Suprapubic skin (tissue), 4 donors: ENCODE results near the gene TAF10. TPM values are rescaled to one million over a fixed set of nuclear protein-coding genes. Genes with fewer than 3 reads are reported as not detected.
A peak's percentile ranks its signal among the peaks of the same experiment; 100 is the strongest.

ENCODE experiments used
- DNase-seq, 2 donors: peaks; one replicate each; pipeline ENCODE4 v3.0.0-alpha.2; 2019; ENCODE audit warnings: low spot score in 2 of 2
- H3K27ac ChIP-seq: fragments of 200-600 bp; sonication (generic); one replicate; pipeline ENCODE4 v1.5.1; 2019
- H3K27me3 ChIP-seq: fragments of 200-600 bp; sonication (generic); one replicate; pipeline ENCODE4 v1.5.1; 2019
- H3K36me3 ChIP-seq: fragments of 200-600 bp; sonication (generic); one replicate; pipeline ENCODE4 v1.5.1; 2019
- H3K4me1 ChIP-seq: fragments of 200-600 bp; sonication (generic); one replicate; pipeline ENCODE4 v1.5.1; 2019
- H3K4me3 ChIP-seq: fragments of 200-600 bp; sonication (generic); one replicate; pipeline ENCODE4 v1.5.1; 2019; ENCODE audit warnings: mild to moderate bottlenecking
- H3K9me3 ChIP-seq: fragments of 200-600 bp; sonication (generic); one replicate; pipeline ENCODE4 v1.5.1; 2019
- EP300 ChIP-seq: sonication (generic); formaldehyde crosslinking; IDR thresholded peaks from one replicate; pipeline ENCODE4 v1.6.1; 2017; ENCODE audit warnings: antibody characterized with exemption
- POLR2A ChIP-seq, 2 donors: fragments of 450-650 bp; IDR thresholded peaks; one replicate each; pipeline ENCODE4 v1.6.1; 2017; ENCODE audit warnings: antibody characterized with exemption in 2 of 2, mild to moderate bottlenecking in 2 of 2, moderate library complexity in 2 of 2
- POLR2AphosphoS5 ChIP-seq, 3 donors: sonication (generic); formaldehyde crosslinking; IDR thresholded peaks; one replicate each; pipeline ENCODE4 v1.6.1; 2017; ENCODE audit warnings: antibody characterized with exemption in 3 of 3
- WGBS: methylation state at CpG from one replicate; pipeline ENCODE4 v1.1.5; 2018; 5-methylcytosine and 5-hydroxymethylcytosine counted together
- total RNA-seq, 4 donors: library from RNA; depleted of rRNA; stranded (reverse); fragments of >200 nt; gene quantifications; one replicate each; pipeline ENCODE4 v1.1.0, GENCODE V29; 2016
- TF ChIP-seq, protein P1 (sequence below), 2 donors: fragments of 200-600 bp in 1 of 2; fragments of 450-650 bp in 1 of 2; sonication (generic) in 1 of 2; IDR thresholded peaks; one replicate each; pipeline ENCODE4 v1.5.1; 2016 to 2019; ENCODE audit warnings: antibody characterized with exemption in 2 of 2, mild to moderate bottlenecking in 1 of 2, moderate library complexity in 1 of 2

Gene TAF10
- total RNA-seq, 4 donors from 2014 or later = 24.1 to 54.5 (median 40.1) TPM

DNA sequence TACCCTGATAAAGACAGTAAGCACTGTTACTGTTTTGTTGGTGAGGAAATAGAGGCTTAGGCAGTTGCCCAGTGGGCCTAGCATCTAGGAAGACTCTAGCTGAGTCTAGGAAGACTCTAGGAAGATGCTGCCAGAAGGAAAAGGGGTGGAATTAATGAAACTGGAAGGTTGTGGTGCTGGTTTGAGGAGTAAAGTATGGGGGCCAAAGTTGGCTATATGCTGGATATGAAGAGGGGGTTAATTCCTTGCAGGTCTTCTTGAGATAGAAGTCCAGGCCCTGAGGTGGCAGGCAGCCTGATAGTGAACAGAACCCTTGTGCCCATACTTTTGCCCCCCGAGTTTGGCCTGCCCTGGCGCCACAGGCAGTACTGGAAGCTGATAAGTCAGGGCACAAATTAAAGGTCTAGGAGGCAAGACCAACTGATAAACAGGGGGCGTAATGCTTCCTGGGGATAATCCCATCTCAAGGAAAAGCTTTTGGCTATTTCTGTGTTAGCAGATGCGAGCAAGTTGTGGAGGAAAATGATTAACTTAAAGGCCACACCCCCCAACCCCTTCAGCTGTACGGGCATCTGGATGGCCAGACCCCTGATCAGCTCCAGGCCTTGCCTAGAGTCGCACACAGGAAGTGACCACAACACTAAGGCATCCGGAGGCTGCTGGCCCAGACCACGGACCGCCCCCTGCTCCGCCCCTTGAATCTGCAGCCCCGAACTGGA is 5.4 kb downstream of the TAF10 start:
- Histone ChIP-seq H3K36me3 (peaks cover 31% of the 10 kb centered on the region), H3K9me3 (no peaks in the 10 kb centered on the region), H3K27ac (peak overlapping the region; percentile 83), H3K27me3 (no peaks in the 10 kb centered on the region), H3K4me3 (peak overlapping the region; percentile 54), H3K4me1 (peaks cover 67% of the 10 kb centered on the region)
- peak; percentile 94 to 96 for DNase-seq
- TF ChIP-seq, protein P1, sequence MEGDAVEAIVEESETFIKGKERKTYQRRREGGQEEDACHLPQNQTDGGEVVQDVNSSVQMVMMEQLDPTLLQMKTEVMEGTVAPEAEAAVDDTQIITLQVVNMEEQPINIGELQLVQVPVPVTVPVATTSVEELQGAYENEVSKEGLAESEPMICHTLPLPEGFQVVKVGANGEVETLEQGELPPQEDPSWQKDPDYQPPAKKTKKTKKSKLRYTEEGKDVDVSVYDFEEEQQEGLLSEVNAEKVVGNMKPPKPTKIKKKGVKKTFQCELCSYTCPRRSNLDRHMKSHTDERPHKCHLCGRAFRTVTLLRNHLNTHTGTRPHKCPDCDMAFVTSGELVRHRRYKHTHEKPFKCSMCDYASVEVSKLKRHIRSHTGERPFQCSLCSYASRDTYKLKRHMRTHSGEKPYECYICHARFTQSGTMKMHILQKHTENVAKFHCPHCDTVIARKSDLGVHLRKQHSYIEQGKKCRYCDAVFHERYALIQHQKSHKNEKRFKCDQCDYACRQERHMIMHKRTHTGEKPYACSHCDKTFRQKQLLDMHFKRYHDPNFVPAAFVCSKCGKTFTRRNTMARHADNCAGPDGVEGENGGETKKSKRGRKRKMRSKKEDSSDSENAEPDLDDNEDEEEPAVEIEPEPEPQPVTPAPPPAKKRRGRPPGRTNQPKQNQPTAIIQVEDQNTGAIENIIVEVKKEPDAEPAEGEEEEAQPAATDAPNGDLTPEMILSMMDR (IDR thresholded peaks at IDR 0.05) = no peak
- TF ChIP-seq EP300 (peak; percentile 10), POLR2A (IDR thresholded peaks at IDR 0.05) (no peak), POLR2AphosphoS5 (IDR thresholded peaks at IDR 0.05) (peak in 1 of 3 donors; percentile 44)
- 13% methylated on average over 11 of the region's 11 CpGs for WGBS

DNA sequence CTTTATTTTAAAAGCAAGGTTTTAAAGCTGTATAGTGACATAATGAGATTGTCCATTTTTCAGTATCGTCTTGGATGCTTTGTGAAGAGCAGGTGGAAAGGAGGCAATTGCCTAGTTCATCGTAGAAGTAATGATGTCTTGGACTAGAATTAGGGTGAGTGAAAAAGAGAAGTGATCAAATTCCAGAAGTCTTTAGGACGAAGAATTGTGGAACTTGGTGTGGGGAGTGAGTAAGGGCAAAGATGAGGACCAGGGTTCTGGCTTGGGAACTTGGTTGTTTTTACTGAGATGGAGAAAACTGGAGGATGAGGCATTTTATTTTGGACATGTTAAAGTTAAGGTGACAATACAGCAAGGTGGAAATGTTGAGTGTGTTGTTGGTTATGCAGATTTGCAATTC is 7.2 kb downstream of the TAF10 start:
- peaks cover 37% of the 10 kb centered on the region for H3K36me3 ChIP-seq
- peak overlapping the region; percentile 54 for H3K4me3 ChIP-seq
- 28% methylated on average over 3 of the region's 3 CpGs for WGBS
- TF ChIP-seq, protein P1 (IDR thresholded peaks at IDR 0.05) = no peak
- TF ChIP-seq EP300 = no peak
- no peak for TF ChIP-seq POLR2A (IDR thresholded peaks at IDR 0.05)
- no peak for TF ChIP-seq POLR2AphosphoS5 (IDR thresholded peaks at IDR 0.05)
- no peak overlapping the region for H3K27ac ChIP-seq
- no peaks in the 10 kb centered on the region for H3K9me3 ChIP-seq
- H3K27me3 ChIP-seq = no peaks in the 10 kb centered on the region
- peaks cover 60% of the 10 kb centered on the region for H3K4me1 ChIP-seq
- no peak for DNase-seq

DNA sequence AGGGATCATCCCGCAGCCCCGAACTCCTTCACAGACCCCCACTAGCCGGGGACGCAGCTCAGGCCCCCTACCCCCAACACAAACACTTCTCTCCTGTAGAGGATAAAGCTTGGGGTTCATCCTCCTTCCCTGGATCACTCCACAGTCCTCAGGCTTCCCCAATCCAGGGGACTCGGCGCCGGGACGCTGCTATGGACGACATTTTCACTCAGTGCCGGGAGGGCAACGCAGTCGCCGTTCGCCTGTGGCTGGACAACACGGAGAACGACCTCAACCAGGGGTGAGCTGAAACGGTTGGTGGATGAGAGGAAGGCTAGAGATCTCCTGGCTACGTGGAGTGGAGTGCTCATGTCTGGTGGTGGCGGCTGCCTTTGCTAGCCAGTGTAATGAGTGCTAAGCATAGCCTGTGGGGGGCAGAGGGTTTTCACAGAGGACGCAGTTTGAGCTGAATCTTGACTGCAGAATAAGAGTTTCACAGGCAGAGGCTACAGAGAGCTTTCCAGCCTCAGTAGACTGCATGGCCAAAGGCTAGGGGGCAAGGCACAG is 7.9 kb downstream of the TAF10 start:
- no peak for DNase-seq
- TF ChIP-seq POLR2AphosphoS5 (IDR thresholded peaks at IDR 0.05) (no peak), POLR2A (IDR thresholded peaks at IDR 0.05) (no peak), EP300 (no peak)
- TF ChIP-seq, protein P1 (IDR thresholded peaks at IDR 0.05) = no peak
- H3K4me1 ChIP-seq = peaks cover 60% of the 10 kb centered on the region
- peak overlapping the region; percentile 54 for H3K4me3 ChIP-seq
- WGBS = 0% methylated on average over 9 of the region's 20 CpGs
- H3K27me3 ChIP-seq = no peaks in the 10 kb centered on the region
- H3K9me3 ChIP-seq = no peaks in the 10 kb centered on the region
- H3K36me3 ChIP-seq = peaks cover 37% of the 10 kb centered on the region
- peak overlapping the region; percentile 89 for H3K27ac ChIP-seq

DNA sequence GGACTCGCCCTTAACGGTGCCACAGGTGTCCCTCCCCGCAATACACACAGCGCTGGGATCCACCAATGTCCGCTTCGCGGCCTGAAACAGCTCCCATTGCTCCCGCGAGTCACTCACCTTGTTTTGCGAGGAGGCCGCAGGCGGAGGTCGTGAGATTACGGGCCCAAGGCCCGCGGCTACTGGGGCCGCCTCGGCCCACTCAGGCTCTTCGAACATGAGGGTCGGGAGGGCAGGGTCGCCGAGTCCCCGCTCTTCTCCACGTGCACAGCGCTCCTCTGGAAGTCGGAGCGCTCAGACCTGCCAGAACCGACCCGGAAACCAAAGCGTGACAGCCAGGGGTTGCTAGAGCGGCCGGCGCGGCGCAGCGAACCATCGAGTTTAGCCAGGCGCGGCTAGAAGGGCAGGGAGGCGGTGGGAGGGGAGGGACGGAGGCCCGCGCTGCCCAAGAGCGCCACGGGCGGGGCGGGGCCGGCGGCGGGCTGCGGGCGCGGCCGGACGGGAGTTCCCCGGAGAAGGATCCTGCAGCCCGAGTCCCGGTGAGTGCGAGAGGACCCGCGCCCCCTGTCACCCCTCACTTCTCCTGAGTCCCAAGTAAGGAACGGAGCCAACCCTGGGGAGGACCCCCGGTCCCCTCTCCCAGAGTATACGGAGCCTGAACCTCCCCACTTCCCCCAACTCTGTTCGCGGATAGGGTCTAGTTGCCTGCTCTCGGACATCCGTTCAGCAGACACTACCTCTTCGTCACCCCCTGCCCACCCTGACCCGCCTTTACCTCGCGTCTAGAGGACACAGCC is 8.5 kb downstream of the TAF10 start, which contains the start of the genes ILK and RRP8:
Gene ILK, plus strand, starts transcription at position 488 of the 794 bp plus-strand sequence. CDS start 498 bp downstream, outside the sequence.
Gene RRP8, minus strand, starts transcription at position 330 of the 794 bp plus-strand sequence. Its CDS starts 114 bp downstream, at position 216.
- H3K4me1 ChIP-seq = peaks cover 60% of the 10 kb centered on the region
- peak within 1 kb of the TSS; percentile 89 for H3K27ac ChIP-seq
- peak within 1 kb of the TSS; percentile 54 for H3K4me3 ChIP-seq
- no peaks in the 10 kb centered on the region for H3K9me3 ChIP-seq
- peak; percentile 94 to 95 for DNase-seq
- WGBS = 0% methylated on average over 28 of the region's 72 CpGs
- TF ChIP-seq POLR2A (IDR thresholded peaks at IDR 0.05) = peak; percentile 28 to 59
- TF ChIP-seq EP300 = no peak
- peak in 1 of 3 donors; percentile 39 for TF ChIP-seq POLR2AphosphoS5 (IDR thresholded peaks at IDR 0.05)
- TF ChIP-seq, protein P1 (IDR thresholded peaks at IDR 0.05) = peak in 1 of 2 donors; percentile 34
- H3K27me3 ChIP-seq = no peaks in the 10 kb centered on the region
- peaks cover 37% of the 10 kb centered on the region for H3K36me3 ChIP-seq
